Esophagus (tissue), 2 donors: Measurements from ENCODE around the gene TRPM3. TPM values are rescaled to one million over a fixed set of nuclear protein-coding genes. Genes with fewer than 3 reads are reported as not detected.
"Not testable (repeated sequence)": the region's sequence is repeated elsewhere in the genome, so short reads cannot be mapped to it uniquely, and the experiment has no call there.

Experiments used
- H3K27ac ChIP-seq, 2 donors: one replicate each; pipeline ENCODE4 v1.5.1; 2013; ENCODE audit warnings: low read depth in 2 of 2, mild to moderate bottlenecking in 2 of 2, inconsistent platforms in 1 of 2, low read length in 1 of 2, moderate library complexity in 1 of 2
- H3K27me3 ChIP-seq, 2 donors: one replicate each; pipeline ENCODE4 v1.6.1; 2013; ENCODE audit warnings: low read length in 2 of 2, control low read depth in 1 of 2, mild to moderate bottlenecking in 1 of 2; ENCODE audit not compliant: insufficient read depth in 2 of 2, control insufficient read depth in 1 of 2
- H3K36me3 ChIP-seq, 2 donors: one replicate each; pipeline ENCODE4 v1.6.1; 2013; ENCODE audit warnings: low read length in 1 of 2; ENCODE audit not compliant: control insufficient read depth in 2 of 2, insufficient read depth in 2 of 2
- H3K4me1 ChIP-seq, 2 donors: one replicate each; pipeline ENCODE4 v1.6.1; 2013; ENCODE audit warnings: low read length in 1 of 2; ENCODE audit not compliant: control insufficient read depth in 2 of 2, insufficient read depth in 2 of 2
- H3K4me3 ChIP-seq, 2 donors: one replicate each; pipeline ENCODE4 v1.5.1; 2013; ENCODE audit warnings: low read length in 2 of 2, mild to moderate bottlenecking in 2 of 2, low read depth in 1 of 2, moderate library complexity in 1 of 2
- H3K9me3 ChIP-seq, 2 donors: one replicate each; pipeline ENCODE4 v1.6.1; 2013; ENCODE audit warnings: mild to moderate bottlenecking in 2 of 2, low read depth in 1 of 2, low read length in 1 of 2, moderate library complexity in 1 of 2; ENCODE audit not compliant: control insufficient read depth in 2 of 2, insufficient read depth in 1 of 2
- WGBS, 2 donors: extraction: QIAGEN DNeasy Blood & Tissue Kit; methylation state at CpG; one replicate each; pipeline ENCODE4 v1.1.7; 2013; 5-methylcytosine and 5-hydroxymethylcytosine counted together
- polyA plus RNA-seq, 2 donors: library from polyadenylated mRNA; stranded (reverse); fragments of 200-250 nt; gene quantifications; one replicate each; pipeline ENCODE4 v1.2.3, GENCODE V29; 2013
- donor health status: healthy with polysubstance abuse.
- donor health status: Bipolar disorder and iron deficiency.

Gene TRPM3
- polyA plus RNA-seq, 2 donors = under 0.01 to 0.02 TPM

DNA sequence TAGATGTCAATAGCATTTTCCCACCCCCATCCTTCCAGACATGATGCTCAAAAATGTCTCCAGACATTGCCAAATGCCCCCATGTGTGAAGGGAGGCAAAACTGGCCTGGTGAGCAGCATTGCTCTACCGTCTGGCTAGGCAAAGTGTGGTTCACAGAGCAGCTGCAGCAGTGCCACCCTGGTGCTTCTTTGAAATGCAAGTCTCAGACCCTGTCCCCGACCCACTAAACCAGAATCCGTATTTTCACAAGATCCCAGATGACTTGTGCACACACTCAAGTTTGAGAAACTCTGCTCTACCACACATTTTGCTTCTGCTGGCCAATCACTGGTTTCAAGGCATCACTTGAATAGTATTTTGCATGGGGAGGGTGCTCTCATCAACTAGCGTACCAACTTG, 480.4 kb downstream of the TRPM3 start:
- Histone ChIP-seq H3K27me3 (no peaks in the 10 kb centered on the region), H3K27ac (no peak overlapping the region), H3K4me3 (no peak overlapping the region), H3K4me1 (no peaks in the 10 kb centered on the region), H3K36me3 (no peaks in the 10 kb centered on the region), H3K9me3 (no peaks in the 10 kb centered on the region)
- WGBS, 2 donors = 72 to 85% methylated on average over 4 of the region's 4 CpGs

DNA sequence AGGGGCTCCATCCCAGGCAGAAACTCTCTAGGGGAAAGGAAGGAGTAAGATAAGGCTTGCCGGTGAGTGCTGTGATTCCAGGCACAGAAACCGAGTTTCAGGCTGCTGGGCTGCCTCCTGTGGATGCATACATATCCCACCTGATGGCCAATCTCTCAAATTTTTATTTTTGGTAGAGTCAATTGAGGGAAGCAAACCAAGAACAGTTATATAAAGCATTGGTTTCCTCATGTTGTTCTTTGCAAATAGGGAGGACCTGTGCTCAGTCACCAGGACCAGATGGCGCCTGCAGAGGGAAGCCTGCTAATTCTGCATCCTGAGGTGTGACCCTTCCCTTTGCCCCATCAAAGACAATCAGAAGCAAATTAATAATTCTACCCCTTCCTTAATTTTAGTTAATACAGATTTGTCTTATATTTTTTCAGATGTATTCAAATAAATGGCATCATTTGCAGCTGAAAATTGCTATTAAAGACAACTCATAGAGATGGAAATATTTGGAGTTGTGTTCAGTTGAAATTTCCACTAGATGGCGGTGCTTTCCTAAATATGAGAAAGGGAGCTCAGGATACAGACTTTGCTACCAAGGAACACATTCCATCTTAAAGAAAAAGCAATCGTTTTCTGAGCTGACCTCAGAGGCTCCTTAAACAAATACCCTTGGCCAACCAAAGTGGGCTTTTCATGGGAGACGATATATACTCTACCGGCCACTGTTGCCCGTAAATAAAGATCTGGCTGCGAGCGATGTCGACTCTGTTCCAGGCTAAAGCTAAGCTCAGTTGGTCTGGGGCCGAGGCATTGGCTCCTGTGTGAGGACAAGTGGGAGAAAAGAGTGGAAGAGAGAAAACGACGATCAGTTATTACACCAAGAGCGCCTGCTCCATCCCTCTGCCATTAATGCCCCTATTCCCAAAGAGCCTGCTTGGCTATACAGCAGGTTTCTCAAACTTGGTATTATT, 481.3 kb downstream of the TRPM3 start:
- Histone ChIP-seq H3K9me3 (no peaks in the 10 kb centered on the region), H3K4me1 (no peaks in the 10 kb centered on the region), H3K36me3 (no peaks in the 10 kb centered on the region), H3K27ac (no peak overlapping the region), H3K27me3 (no peaks in the 10 kb centered on the region), H3K4me3 (no peak overlapping the region)
- 44 to 47% methylated on average over 15 of the region's 15 CpGs for WGBS, 2 donors

DNA sequence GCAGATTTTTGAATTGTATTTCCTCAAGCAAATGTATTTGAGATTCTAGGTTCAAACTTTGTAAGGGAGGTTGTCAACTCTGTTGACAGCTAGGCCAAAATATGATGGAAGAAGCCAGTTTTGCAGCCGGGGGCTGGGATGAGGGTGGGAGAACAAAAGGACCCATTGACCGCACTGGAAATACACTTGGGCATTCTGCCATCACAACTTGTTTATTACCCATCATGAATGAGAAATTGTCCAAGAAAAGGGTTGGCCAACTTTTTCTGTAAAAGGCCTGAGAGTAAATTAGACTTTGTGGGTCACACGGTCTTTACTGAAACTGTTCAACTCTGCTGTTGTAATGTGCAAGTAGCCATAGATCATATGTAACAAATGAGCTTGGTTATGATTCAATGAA, 485.6 kb downstream of the TRPM3 start:
- no peak overlapping the region for H3K27ac ChIP-seq
- no peaks in the 10 kb centered on the region for H3K27me3 ChIP-seq
- H3K36me3 ChIP-seq = no peaks in the 10 kb centered on the region
- no peak overlapping the region for H3K4me3 ChIP-seq
- no peaks in the 10 kb centered on the region for H3K9me3 ChIP-seq
- WGBS, 2 donors = 52 to 69% methylated on average over 3 of the region's 3 CpGs
- no peaks in the 10 kb centered on the region for H3K4me1 ChIP-seq

DNA sequence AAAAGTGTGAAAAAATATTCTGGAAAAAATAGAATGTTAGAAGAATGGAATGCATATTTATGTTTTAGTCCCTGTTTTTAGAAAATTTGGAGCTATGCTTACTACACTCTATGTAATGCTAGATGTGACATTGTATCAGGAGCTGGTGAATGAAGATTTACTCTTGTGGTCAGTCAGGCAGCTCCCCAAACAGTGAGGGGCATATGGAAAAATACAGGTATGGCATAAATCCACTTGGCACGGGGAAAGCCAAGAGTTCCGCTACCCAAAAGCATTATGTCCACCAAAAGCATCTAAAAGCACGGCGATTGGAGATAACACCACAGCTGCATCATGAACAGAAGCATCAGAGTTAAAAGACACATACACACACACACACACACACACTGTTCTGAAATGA, 486.7 kb downstream of the TRPM3 start:
- Histone ChIP-seq H3K27me3 (no peaks in the 10 kb centered on the region), H3K27ac (no peak overlapping the region), H3K36me3 (no peaks in the 10 kb centered on the region), H3K9me3 (no peaks in the 10 kb centered on the region), H3K4me3 (no peak overlapping the region), H3K4me1 (no peaks in the 10 kb centered on the region)
- 94 to 95% methylated on average over 4 of the region's 4 CpGs for WGBS, 2 donors

DNA sequence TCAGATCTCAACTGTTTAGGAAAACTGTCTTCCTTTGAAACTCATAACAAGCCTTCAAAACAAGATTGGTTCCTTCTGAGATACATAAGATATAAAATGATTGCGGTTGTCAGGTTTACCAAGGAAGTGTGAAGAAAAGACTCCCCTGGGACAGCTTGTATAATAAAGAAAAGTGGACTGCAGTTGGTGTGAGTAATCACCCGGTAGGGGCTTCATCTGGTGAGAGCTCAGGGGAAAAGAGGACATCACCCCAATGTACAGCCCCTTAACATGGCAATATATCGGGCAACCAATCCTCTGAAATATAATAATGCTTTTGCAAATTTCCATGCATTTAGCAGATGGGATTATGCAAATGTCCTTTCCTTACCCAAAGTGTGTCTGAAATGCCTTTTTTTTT, 490.4 kb downstream of the TRPM3 start:
- Histone ChIP-seq H3K36me3 (no peaks in the 10 kb centered on the region), H3K27me3 (no peaks in the 10 kb centered on the region), H3K4me3 (no peak overlapping the region), H3K9me3 (no peaks in the 10 kb centered on the region), H3K4me1 (no peaks in the 10 kb centered on the region), H3K27ac (no peak overlapping the region)
- 91% methylated on average over 3 of the region's 3 CpGs for WGBS, 2 donors

DNA sequence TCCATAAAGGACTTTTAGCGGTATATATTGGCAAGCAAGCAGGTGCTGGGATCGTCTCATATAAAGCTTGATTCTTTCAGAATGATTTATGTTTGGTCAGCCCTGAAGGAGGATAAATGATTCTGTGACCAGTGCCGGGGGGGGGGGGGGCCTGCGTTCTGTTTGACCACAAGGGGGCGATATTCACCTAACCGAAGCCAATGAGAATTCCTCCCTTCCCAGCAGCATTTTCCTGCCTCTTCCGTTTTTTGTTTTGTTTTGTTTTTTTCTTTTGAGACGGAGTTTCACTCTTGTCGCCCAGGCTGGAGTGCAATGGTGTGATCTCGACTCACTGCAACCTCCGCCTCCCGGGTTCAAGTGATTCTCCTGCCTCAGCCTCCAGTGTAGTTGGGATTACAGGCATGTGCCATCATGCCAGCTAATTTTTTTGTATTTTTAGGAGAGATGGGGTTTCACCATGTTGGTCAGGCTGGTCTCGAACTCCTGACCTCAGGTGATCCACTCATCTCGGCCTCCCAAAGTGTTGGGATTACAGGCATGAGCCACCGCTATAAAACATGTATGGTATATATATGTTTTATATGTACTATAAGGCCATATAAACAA, 492.2 kb downstream of the TRPM3 start:
- H3K4me1 ChIP-seq, H3K9me3 ChIP-seq, H3K4me3 ChIP-seq, H3K27ac ChIP-seq, H3K27me3 ChIP-seq, H3K36me3 ChIP-seq: not testable (repeated sequence)
- WGBS, 2 donors = 59 to 74% methylated on average over 12 to 15 of the region's 15 CpGs

DNA sequence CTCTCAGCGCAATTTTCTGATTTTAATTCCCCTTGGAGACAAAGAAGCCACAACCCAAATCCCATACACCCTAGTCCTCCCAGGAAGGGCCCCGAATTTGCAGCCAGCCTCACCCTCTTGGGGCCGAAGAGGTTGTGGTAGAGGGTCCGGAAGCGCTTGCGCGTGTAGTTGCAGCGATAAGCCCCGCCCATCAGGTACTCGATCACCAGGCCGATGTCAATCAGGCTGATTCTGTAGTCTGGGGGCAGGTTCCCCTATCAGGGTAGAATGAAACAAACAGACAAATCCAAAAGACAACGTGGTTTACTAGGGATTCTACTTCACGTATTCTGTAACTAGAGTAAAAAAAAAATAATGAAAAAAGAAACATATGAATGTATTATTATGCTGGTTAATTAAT, 496.3 kb downstream of the TRPM3 start:
- no peak overlapping the region for H3K27ac ChIP-seq
- H3K27me3 ChIP-seq = no peaks in the 10 kb centered on the region
- WGBS, 2 donors = 68% methylated on average over 13 of the region's 13 CpGs
- no peaks in the 10 kb centered on the region for H3K36me3 ChIP-seq
- no peaks in the 10 kb centered on the region for H3K9me3 ChIP-seq
- no peak overlapping the region for H3K4me3 ChIP-seq
- H3K4me1 ChIP-seq = no peaks in the 10 kb centered on the region

DNA sequence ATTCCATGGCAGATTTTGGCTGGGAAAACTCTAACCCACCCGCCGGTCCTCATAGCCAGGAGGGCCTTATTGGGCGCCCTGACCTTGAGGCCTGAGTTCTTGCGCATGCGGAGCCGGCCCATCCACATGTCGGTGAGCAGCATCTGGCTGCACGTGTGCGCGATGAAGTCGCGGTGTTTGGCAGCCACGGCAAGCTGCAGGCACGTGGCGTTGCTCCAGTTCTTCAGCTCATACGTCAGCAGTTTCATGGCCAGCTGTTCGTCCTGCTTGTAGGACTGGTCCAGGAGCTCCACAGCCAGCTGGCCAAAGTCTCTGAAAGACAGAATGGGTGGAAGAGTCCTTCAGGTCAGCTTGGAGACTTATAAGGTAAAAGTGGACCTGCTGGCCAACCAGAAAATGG, 502.6 kb downstream of the TRPM3 start:
- no peaks in the 10 kb centered on the region for H3K4me1 ChIP-seq
- no peaks in the 10 kb centered on the region for H3K9me3 ChIP-seq
- no peaks in the 10 kb centered on the region for H3K36me3 ChIP-seq
- H3K27me3 ChIP-seq = no peaks in the 10 kb centered on the region
- 86 to 91% methylated on average over 17 of the region's 17 CpGs for WGBS, 2 donors
- H3K27ac ChIP-seq = no peak overlapping the region
- H3K4me3 ChIP-seq = no peak overlapping the region

DNA sequence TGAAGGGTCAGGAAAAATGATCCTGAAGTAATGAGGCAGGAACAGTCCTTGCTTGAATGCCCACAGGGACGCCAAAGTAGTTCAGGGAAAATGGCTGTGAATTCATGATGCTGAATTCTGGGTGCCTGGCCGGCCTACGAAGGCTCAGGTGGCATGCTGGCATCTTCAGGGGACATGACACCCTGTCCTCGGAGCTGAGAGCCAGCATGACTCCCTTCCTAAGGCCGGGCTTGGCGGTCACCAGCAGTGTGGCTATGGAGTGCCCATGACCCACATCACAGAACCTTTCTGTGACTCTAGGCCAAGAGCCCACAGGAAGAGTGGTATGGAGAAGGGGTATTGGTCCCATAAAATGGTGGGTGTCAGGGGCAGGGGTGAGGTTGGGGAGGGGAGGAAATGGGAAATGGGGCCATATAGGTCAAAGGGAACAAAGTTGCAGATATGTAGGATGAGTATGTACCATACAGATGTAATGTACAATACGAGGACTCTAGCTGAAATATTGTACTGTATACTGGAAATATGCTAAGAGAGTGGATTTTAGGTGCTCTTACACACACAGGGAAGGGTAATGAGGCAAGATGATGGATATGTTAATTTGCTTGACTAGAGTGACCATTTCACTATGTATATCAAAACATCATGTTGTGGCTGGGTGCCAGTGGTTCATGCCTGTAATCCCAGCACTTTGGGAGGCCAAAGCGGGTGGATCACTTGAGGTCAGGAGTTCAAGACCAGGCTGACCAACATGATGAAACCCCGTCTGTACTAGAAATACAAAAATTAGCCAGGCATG, 504.2 kb downstream of the TRPM3 start:
- H3K9me3 ChIP-seq = no peaks in the 10 kb centered on the region
- H3K36me3 ChIP-seq = no peaks in the 10 kb centered on the region
- H3K27ac ChIP-seq = no peak overlapping the region
- 88 to 93% methylated on average over 9 of the region's 9 CpGs for WGBS, 2 donors
- no peak overlapping the region for H3K4me3 ChIP-seq
- H3K4me1 ChIP-seq = no peaks in the 10 kb centered on the region
- H3K27me3 ChIP-seq = no peaks in the 10 kb centered on the region
